Neural crest cell (in vitro differentiated cells): Measurements from ENCODE around the gene SMC1B. TPM values are rescaled to one million over a fixed set of nuclear protein-coding genes. Genes with fewer than 3 reads are reported as not detected.

Source experiments
- DNase-seq: peaks from one replicate; pipeline ENCODE4 v3.0.0; 2021; ENCODE audit warnings: low read depth, mixed read lengths, low spot score
- H3K27ac Mint-ChIP-seq: one replicate; pipeline ENCODE4 v1.8.0; 2021; ENCODE audit warnings: mild to moderate bottlenecking, mixed read lengths; ENCODE audit not compliant: unreplicated experiment
- H3K27me3 Mint-ChIP-seq: 2 replicates; pipeline ENCODE4 v1.8.0; 2021; ENCODE audit warnings: low read depth, mild to moderate bottlenecking, mixed read lengths
- H3K36me3 Mint-ChIP-seq: 2 replicates; pipeline ENCODE4 v1.8.0; 2021; ENCODE audit warnings: low read depth, mild to moderate bottlenecking, mixed read lengths
- H3K4me1 Mint-ChIP-seq: 2 replicates; pipeline ENCODE4 v1.8.0; 2021; ENCODE audit warnings: mixed read lengths
- H3K4me3 Mint-ChIP-seq: one replicate; pipeline ENCODE4 v1.8.0; 2021; ENCODE audit warnings: mild to moderate bottlenecking, mixed read lengths
- H3K9me3 Mint-ChIP-seq: 2 replicates; pipeline ENCODE4 v1.8.0; 2021; ENCODE audit warnings: mixed read lengths
- total RNA-seq: library from RNA; stranded (reverse); gene quantifications from 2 replicates; pipeline ENCODE4 v1.2.1, GENCODE V29; 2021
- TF ChIP-seq, protein P1 (sequence below): fragments of 200-600 bp; sonication (generic); conservative IDR thresholded peaks from 2 replicates; pipeline ENCODE4 v1.5.0; 2021; ENCODE audit warnings: antibody characterized with exemption, mild to moderate bottlenecking

Gene SMC1B
- total RNA-seq, 1 donor from 2014 or later, result not detected

- H3K27ac Mint-ChIP-seq, result no peak overlapping the region
- H3K9me3 Mint-ChIP-seq, result peaks cover 13% of the 10 kb centered on the region
- H3K4me3 Mint-ChIP-seq, result no peak overlapping the region
- no peak for DNase-seq
- no peaks in the 10 kb centered on the region for H3K27me3 Mint-ChIP-seq
- H3K4me1 Mint-ChIP-seq, result peaks cover 3% of the 10 kb centered on the region
- TF ChIP-seq, protein P1, sequence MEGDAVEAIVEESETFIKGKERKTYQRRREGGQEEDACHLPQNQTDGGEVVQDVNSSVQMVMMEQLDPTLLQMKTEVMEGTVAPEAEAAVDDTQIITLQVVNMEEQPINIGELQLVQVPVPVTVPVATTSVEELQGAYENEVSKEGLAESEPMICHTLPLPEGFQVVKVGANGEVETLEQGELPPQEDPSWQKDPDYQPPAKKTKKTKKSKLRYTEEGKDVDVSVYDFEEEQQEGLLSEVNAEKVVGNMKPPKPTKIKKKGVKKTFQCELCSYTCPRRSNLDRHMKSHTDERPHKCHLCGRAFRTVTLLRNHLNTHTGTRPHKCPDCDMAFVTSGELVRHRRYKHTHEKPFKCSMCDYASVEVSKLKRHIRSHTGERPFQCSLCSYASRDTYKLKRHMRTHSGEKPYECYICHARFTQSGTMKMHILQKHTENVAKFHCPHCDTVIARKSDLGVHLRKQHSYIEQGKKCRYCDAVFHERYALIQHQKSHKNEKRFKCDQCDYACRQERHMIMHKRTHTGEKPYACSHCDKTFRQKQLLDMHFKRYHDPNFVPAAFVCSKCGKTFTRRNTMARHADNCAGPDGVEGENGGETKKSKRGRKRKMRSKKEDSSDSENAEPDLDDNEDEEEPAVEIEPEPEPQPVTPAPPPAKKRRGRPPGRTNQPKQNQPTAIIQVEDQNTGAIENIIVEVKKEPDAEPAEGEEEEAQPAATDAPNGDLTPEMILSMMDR, result no peak
- peaks cover 28% of the 10 kb centered on the region for H3K36me3 Mint-ChIP-seq
These were observed 9.0 kb upstream of the SMC1B start for GRCh38 chr22:45422237-45422983.

- DNase-seq, result no peak
- Mint-ChIP-seq H3K36me3 (peaks cover 26% of the 10 kb centered on the region), H3K4me3 (no peak overlapping the region), H3K27me3 (no peaks in the 10 kb centered on the region), H3K4me1 (peaks cover 3% of the 10 kb centered on the region), H3K27ac (no peak overlapping the region), H3K9me3 (peaks cover 7% of the 10 kb centered on the region)
- TF ChIP-seq, protein P1, result no peak
These were observed 8.1 kb upstream of the SMC1B start for GRCh38 chr22:45421349-45422055.

- no peak overlapping the region for H3K4me3 Mint-ChIP-seq
- H3K9me3 Mint-ChIP-seq, result peaks cover 7% of the 10 kb centered on the region
- H3K36me3 Mint-ChIP-seq, result peaks cover 29% of the 10 kb centered on the region
- TF ChIP-seq, protein P1, result no peak
- H3K27me3 Mint-ChIP-seq, result no peaks in the 10 kb centered on the region
- DNase-seq, result no peak
- peaks cover 3% of the 10 kb centered on the region for H3K4me1 Mint-ChIP-seq
- no peak overlapping the region for H3K27ac Mint-ChIP-seq
These were observed 7.1 kb upstream of the SMC1B start for GRCh38 chr22:45420539-45420938.

GRCh38 chr22:45420011-45420410 lies 6.6 kb upstream of the SMC1B start:
- Mint-ChIP-seq H3K4me1 (peaks cover 3% of the 10 kb centered on the region), H3K36me3 (peaks cover 29% of the 10 kb centered on the region), H3K27me3 (no peaks in the 10 kb centered on the region), H3K9me3 (peaks cover 7% of the 10 kb centered on the region), H3K27ac (no peak overlapping the region), H3K4me3 (no peak overlapping the region)
- no peak for DNase-seq
- TF ChIP-seq, protein P1, result no peak

DNA sequence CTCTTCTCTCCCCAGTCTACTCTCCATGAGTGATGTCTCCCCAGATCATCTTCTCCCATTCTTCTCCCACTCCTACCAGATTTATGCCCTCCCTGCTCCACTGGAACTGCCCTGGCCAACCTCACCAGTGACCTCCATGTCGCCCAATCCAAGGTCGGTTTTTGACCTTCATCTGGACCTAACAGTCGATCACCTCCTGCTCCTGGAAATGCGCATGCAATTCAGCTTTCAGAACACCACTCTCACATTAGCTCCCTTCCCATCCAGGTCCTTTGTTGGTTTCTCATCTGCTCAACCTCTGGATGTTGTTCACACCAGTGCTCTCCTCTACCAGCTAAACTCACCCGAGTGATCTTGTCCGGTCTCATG lies 5.4 kb upstream of the SMC1B start:
- Mint-ChIP-seq H3K36me3 (peaks cover 29% of the 10 kb centered on the region), H3K4me3 (no peak overlapping the region), H3K9me3 (peaks cover 7% of the 10 kb centered on the region), H3K4me1 (peaks cover 11% of the 10 kb centered on the region), H3K27ac (no peak overlapping the region), H3K27me3 (peaks cover 3% of the 10 kb centered on the region)
- no peak for DNase-seq
- TF ChIP-seq, protein P1, result no peak
